GM21576 (cell line): ENCODE results near the gene KCNJ1.

Experiments used
- ATAC-seq: cut with Tn5 transposase; IDR thresholded peaks from one replicate; pipeline ENCODE4 v1.9.1; 2021; ENCODE audit warnings: mild to moderate bottlenecking, moderate library complexity; ENCODE audit not compliant: unreplicated experiment

The KCNJ1 gene

DNA sequence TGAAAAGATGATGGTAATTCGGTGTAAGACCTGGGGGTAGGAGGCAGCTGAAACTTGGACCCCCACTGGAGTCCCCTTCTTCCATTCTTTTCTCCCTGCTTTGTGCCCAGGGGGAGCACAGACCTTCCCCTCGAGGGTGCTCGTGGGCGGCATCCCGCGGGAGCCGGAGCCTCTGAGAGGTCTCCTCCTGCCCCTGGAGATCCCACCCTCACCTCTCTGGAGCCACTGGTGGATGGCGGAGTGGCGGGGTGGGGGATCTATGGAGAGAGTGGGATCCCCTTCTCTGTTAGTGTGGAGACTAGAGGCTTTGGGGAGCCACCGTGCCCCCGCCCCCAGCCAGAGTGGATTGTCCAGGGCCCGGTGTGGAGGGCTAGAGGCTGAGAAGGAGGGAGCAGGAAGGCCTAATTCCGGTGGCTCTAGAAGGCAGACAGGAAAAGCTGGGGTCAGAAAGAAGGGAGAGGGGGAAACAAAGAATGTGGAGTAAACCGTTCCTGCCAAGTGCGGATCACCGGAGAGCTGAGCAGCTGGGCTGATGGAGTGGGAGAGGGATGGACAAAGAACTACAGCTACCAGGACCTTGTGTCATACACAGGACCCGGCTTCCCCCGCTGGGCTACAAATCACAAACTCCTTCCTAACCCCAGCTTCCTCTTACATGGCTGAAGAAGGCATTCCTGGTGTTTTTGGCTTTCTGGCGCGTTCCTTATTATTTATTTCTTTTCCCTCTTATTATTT is 41.9 kb downstream of the KCNJ1 start:
- no peak for ATAC-seq

DNA sequence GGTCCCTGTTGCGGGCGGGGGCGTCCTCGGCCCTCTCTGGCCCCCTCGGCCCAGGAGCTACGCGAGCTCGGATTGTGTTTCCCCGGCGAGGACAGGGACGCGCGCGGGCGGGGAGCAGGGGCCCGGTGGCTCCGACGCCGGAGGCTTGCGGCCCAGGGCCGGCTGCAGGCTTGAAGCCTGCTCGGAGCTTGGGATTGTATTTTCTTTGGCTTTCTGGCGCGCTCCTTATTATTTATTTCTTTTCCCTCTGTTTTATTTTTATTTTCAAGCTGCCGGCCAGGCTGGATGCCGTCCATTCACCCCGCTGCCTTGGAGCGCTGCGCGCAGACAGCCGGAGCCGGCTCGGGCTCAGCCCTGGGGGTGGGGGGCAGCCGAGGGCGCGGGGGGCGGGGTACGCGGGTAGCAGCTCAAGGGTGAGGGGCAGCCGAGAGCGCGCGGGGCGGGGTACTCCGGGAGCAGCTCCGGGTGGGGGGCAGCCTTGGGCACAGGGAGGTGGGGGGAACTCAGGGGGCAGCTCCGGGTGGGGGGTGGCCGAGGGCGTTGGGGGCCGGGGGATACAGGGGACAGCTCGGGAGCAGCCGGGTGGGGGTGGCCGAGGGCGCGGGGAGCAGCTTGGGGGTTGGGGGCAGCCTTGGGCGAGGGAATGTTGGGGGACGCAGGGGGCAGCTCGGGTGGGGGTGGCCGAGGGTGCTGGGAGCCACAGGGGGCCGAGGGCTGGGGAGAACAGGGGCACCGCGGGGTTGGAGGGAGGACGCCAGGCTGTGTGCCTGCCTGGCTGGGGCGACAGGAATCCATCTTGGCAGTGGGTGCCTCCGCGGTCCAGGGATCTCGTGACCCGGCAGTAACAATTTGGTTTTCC is 42.7 kb downstream of the KCNJ1 start:
- ATAC-seq = no peak

DNA sequence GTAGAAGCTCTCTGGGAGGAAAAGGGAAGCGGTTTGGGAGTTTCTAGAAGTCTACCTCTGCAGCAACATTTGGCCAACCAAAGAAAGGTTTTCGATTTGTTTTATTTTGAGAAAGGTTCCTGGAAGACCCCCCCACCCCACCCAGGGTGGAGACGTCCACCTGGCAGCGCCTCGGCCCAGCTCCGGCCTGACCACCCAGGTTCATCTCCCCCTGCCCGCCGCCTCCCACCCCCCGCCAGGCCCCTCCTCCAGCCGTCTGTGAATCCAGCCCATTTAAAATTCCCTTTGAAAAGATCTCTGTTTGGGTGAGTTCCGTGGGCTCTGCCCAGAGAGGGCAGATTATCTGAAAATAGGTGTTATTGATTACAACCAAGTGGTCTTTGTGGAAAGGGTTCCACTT is 43.3 kb downstream of the KCNJ1 start:
- ATAC-seq = no peak

DNA sequence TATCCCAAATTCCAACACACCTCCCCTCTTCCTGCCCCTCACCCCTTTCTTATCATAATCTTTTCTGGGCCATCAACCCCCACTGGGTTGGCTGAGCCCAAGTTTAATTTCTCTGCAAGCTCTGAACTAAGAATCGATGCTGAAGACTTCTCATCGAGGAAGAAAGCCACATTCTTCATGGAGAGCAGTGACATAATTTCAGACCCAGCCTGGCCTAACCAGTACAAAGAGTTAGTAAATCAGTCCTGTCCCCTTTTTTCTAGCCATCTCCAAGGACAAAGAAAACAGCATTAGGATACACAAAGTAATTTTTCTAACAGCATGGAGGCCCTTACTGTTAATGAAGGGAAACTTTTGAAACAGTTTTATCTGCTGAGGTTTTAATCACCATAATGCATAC is 45.0 kb downstream of the KCNJ1 start:
- ATAC-seq = no peak

DNA sequence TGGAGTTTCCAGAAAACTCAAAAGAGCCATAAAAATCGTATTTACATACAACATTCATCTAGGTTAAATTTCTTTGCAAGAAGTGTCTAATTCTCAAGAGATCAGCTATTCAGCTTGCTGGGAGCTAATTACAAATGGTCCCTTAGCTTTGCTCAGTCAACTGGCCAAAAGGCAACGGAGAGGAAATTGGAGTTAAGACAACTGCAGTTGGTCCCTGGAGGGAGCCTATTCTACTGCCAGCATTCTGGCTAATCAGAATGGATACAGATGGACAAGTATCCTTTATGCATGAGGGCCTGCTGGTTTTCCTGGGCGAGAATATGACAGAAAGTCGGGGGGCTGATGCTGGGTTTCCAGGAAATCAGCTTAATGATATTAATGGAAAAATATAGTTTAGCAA is 45.5 kb downstream of the KCNJ1 start:
- no peak for ATAC-seq

DNA sequence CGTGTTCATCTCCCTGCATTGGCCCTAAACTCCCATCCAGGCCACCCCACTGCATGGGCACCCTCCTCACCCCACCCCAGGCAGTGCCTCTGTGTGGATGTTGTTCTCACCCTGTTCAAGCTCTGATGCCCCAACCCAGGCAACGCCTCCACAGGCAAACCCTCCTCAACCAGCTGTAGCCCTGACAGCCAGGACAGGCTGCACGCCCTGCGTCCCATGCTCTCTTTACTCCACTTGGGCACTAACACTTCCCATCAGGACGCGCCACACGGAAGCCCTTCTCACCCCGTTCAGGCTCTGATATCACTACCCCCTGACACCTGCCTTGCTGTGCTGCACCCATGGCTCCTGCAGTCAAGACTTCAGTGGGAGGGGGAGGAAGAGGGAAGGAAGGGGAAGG is 47.9 kb downstream of the KCNJ1 start:
- no peak for ATAC-seq

DNA sequence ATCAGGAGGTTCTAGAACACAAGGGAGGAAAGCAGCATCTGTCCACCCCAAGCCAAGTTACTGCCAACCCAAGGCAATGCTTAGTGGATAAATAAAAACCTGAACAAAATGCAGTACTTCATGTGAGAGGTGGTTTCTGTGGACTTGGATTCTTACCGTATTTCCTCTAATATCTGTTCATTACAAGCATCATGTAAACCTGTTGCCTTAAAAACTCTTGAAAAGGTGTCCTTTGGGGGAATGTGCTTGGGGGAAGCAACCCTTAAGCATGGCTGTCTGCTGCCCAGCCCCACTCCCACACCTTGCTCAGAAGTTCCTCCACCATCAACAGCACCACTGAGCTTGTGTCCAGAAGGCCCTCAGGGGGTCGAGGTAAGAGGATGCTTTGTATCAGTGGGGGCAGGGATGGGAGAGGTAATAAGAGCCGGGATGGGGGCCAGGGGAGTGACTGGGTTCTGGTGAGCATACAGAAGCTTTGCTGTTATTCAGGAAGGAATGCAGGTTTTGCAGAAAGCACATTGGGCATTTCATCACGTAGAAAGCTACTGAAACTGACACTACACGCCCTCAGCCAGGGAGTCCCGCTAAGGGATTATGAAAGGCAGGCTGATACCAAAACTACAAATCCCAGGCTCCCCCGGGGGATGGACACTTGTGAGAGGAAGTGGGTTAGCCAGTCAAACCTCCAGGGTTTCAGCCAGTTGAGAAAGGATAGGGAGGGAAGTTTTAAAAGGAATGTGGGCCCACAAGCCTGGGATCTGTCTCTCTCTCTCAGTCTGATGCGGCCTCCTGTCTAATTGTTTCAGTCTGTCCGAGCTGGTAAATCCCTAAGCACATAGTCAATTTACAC is 52.0 kb downstream of the KCNJ1 start:
- no peak for ATAC-seq

DNA sequence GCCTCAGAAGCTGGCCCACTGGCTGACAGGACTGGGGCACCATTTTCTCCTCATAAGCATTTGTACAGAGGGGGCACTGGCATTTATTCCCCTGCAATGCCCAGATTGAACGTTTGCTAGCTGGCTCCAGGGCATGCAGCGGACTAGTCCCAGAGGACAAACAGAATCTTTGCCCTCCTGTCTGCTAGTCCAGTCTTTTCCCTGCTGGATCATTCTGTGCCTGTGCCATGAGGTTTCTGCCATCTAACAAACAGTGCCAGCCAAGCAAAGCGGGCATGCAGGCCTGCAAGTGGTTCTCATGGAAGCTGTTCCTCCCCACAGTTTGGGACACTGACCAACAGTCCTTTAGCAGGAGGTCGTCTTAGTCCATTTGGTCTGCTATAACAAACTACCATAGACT is 53.4 kb downstream of the KCNJ1 start:
- no peak for ATAC-seq

DNA sequence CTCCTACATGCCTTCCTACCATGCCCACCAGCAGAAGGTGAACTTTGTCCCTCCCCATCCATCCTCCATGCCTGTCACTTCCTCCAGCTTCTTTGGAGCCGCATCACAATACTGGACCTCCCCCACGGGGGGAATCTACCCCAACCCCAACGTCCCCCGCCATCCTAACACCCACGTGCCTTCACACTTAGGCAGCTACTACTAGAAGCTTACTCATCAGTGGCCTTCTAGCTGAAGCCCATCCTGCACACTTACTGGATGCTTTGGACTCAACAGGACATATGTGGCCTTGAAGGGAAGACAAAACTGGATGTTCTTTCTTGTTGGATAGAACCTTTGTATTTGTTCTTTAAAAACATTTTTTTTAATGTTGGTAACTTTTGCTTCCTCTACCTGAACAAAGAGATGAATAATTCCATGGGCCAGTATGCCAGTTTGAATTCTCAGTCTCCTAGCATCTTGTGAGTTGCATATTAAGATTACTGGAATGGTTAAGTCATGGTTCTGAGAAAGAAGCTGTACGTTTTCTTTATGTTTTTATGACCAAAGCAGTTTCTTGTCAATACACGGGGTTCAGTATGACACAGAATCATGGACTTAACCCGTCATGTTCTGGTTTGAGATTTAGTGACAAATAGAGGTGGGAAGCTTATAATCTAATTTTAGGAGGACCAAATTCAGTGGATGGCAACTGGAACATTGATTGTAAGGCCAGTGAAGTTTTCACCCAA is 56.1 kb downstream of the KCNJ1 start:
- no peak for ATAC-seq

DNA sequence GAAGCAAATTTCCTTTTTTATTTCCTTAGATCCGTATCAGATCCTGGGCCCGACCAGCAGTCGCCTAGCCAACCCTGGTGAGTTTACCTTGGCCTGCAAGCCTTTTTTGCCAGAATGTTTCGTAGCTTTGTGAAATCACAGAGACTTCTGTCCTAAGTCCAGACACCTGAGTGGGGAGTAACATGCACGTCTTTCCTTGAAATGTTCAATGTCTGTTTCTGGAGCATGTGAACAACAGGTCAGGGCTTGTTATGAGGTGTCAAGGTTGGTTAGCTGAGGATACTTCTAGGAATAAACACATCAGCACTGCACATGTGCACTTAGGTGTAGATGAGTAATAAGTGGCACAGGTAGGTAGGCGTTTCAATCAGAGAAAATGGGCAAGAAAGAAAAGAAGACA is 58.0 kb downstream of the KCNJ1 start:
- no peak for ATAC-seq

DNA sequence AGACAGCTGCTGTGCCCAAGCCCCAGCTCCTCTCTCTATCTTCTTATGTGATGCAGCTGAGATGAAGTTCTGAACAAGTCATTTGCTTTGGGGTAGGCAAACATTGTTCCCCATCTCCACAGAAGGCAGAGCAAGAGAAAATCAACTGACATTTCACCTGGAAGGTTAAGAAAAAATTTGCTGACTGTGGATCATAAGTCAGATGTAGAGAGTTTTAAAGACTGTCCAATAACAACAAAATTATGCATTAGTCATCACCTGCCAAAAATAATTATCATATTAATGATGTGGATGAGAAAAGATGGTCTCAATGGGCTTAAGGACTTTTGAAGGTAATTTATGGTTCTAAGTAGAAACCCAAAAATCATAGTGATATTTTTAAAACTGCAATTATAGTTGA is 59.2 kb downstream of the KCNJ1 start:
- ATAC-seq = no peak

DNA sequence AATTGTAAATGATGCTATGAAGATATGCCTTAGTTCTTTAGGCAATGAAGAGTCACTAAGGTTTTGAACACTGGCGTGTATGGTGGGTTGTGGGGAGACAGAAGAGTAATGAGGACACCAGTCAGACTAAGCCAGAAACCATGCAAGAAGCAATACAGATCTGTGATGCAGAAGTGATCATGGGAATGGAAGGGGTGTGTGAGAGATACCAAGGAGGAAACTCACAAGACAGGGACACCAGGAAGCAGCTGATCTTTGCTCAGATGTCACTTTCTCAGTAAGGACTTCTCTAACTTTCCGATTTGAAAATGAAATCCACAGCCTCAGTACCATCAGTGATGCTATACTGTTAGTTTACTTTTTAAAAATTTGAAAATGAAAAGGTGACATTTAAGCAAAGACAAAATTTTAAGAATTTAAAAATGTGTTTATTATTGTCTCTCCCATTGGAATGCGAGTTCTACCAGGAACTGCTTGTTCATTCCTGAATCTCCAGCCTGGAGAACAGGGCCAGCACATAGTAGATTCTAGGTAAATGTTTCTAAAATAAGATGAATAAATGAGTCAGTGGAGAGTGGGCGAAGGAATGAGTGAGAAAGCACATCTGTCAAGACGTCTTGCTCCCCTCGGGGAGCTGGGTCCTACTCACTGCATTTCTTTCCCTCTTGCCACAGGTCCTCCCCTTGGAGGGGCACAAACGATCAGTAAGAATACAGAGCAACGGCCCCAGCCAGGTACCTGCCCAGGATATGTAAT is 60.4 kb downstream of the KCNJ1 start:
- ATAC-seq = no peak

DNA sequence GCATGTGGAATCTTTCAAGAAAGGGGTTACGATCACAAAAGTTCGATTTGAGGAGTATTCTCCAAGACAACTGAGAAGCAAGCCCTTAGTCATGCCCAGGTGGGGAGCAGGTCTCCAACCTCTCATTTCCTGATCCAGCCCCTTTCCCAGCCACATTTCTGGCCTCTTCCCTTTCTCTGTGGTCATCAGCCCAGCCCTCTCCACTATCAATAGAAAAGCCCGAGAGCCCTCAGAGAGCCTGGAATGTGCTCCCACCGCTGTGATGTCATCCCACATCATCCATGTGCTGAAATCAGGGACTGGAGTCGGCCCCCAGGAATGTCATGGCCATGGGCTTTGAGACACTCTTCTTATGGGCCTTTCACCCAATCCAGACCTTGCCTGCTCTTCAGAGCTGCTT is 62.6 kb downstream of the KCNJ1 start:
- no peak for ATAC-seq

DNA sequence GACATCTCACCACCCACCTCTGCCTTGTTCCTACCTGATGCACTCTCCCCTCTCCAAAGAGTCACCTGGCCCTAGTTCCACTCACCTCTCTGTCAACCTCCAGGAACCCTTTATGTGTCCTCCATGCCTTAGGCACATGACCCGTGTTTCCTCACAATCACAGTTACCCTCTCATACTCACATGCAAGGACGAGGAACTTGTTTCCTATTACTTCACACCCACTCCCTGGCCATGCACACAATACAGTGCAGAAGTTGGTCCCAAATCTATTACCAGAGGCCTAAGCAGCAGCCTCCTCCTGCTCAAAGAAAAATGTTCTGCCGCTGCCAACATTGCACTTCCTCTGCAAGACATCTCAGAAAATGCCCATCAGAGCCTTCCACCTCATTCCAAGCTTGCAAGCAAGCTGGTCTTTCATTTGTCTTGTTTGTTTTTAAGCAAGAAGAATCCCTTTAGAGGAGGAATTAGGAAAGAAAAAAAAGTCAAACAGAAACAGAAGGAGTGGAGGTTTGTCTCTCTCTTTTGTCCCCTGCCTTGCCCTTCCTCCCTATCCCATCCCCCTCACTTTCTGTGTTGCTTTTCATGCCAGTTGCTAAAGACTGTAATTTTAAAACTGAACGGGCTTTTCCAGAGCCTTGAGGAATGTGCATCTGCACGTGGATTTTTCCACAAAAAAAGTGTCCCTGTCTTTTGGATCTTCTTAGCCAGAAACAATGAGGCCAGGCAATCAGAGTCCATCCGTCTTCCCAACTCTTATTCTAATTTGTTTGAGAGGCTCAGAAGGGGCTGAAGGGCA is 63.4 kb downstream of the KCNJ1 start:
- no peak for ATAC-seq

DNA sequence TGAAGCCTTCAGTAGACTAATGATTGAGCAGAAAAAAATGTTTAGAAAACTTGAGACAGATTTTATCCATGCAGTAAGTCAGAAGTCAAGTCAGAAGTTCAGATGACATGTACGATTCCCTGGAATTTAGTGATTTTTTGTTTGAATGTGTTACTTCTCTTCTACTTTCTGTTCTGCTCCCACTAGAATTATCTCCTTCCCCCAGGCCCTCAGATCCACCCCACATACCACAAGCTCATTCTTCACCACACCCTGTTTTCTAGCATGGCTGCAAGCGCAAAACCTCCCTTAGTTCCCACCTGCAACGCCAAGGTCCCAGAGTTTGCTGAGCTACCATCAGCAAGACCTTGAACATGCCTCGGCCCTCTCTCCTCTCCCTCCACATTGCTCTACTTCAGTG is 64.1 kb downstream of the KCNJ1 start:
- ATAC-seq = no peak

DNA sequence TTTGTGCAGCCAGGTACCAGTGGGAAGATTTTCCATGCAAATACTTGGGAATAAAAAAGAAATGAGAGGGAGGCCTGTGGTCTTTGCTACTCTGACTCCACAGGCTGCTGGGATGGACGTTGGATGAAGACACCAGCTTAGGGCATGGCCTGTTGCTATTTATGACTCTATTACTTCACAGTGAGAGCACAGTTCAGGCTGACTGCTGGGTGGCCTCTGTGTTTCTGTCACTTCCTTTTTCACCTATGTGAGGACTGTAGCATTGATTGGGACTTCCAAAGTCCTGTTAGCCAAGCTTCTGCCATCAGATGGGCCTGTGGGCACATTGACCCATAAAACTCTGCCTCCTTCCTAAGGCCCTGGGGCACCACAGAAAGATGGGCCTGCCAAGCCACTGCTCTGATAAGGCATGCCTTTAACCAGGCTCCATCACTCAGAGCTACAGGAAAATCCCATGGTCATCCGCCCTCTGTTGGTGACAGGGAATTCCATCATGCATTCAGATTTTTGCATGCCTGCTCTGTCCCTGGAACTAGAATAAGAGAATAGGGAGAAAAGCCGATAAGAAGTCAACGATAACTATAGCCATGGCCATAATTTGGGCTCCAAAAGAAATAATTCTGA is 64.6 kb downstream of the KCNJ1 start:
- ATAC-seq = no peak

DNA sequence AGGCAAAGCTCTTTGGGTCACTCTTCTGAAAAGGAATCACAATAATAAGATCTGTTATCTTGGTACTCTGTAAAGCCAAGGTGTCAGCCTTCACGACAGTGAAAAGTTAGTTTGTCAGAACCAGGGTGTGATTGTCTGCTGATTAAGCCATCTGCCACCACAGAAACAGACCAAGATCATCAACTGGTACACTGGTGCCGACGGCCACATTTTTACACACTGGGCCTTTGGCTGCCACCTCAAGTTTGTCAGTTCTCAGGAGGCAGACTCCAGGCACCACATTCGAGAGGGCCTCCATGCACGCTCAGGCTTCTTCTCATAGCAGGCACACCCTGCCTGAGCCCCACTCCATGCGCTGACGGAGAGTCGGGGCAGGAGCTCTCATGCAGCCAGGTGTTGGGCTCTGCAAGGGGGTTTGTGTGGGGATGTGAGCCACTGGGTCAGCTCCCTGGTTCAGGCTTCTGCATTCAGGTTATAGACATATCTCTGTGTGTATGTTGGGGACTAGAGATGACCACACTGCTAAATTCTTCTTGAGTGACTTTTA is 66.2 kb downstream of the KCNJ1 start:
- ATAC-seq = no peak

DNA sequence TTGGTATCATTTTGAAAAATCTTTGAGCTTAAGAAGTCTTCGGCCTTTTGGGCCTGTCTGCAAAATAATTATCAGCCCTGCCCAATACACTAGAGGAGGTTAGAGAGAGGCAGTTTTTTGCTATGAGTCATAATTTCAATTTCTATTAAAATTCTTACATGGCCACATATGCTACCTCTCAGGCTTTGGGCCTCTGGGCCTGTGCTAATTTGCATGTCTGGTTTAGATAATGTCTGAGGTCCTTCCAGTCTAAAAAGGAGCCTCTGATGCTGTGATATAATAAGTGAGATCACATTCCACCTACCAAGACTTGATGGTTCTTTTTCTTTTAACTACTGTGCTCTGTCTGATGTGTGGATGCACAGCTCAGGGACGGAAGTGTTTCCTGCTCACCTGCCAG is 70.8 kb downstream of the KCNJ1 start:
- ATAC-seq = peak; percentile 99

DNA sequence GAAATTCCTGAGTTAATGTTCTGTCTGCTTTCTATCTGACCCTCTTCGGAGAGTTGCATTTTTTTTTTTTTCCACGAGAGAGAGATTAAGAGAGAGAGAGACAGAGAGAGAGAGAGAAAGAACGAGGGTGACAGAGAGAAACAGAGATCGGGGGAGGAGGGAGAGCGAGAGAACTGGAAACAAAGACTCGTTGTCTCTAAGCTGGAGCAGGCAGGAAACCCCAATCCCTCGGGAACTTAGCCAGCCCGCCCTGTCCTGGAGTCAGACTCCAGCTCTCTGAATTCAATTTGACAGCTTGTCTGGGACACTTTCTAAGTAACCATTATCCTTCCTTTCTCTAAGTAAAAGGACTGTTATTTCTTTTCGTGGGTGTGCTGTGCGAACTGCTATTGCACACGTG is 76.9 kb downstream of the KCNJ1 start:
- ATAC-seq = no peak
